Mucosa of descending colon (tissue), 3 donors: ENCODE measurements around the gene ELP2. TPM values are rescaled to one million over a fixed set of nuclear protein-coding genes. Genes with fewer than 3 reads are reported as not detected.

Experiments
- ATAC-seq: fragments of 200-7000 bp; cut with Tn5 transposase; one replicate; pipeline ENCODE4 v1.9.1; 2020; ENCODE audit warnings: mild to moderate bottlenecking, moderate library complexity
- DNase-seq, 3 donors: peaks; one replicate each; pipeline ENCODE4 v3.0.0-alpha.2; 2020
- H3K36me3 ChIP-seq: fragments of 200-600 bp; one replicate; pipeline ENCODE4 v1.8.0; 2021; ENCODE audit warnings: low read depth, mild to moderate bottlenecking
- H3K4me1 ChIP-seq: fragments of 200-600 bp; one replicate; pipeline ENCODE4 v1.8.0; 2021; ENCODE audit warnings: low read depth, mild to moderate bottlenecking
- H3K4me3 ChIP-seq: fragments of 200-600 bp; one replicate; pipeline ENCODE4 v1.8.0; 2021; ENCODE audit warnings: mild to moderate bottlenecking
- H3K9me3 ChIP-seq: fragments of 200-600 bp; one replicate; pipeline ENCODE4 v1.8.0; 2021; ENCODE audit warnings: mild to moderate bottlenecking
- intact Hi-C, 2 donors: fragments of 100-400 bp; cut with DNase I in 1 of 2; cut with micrococcal nuclease in 1 of 2; formaldehyde crosslinking; loops; one replicate each; pipeline versions ENCODE4 v1.11.0 to v1.11.1; 2022; cut with DNase I, micrococcal nuclease
- total RNA-seq, 3 donors: library from RNA; stranded (reverse); fragmentation: NEBNext Ultra II Directional in 2 of 3; extraction: Animal tissue kit (Norgen Biotek cat#: 25700) in 2 of 3; gene quantifications; one replicate each; pipeline versions ENCODE4 v1.2.1 to v1.2.4, GENCODE V29; 2021 to 2023
- TF ChIP-seq, protein P1 (sequence below): fragments of 200-600 bp; IDR thresholded peaks from one replicate; pipeline ENCODE4 v1.8.0; 2022; ENCODE audit warnings: antibody characterized with exemption, mild to moderate bottlenecking
- donor health status: DM: no; HTN: no; CAD: no; lungs with moderate emphysema.
- donor health status: DM: no; HTN: no; CAD: no.
- donor health status: DM: no; HTN: yes; CAD: no.

ELP2 gene
- total RNA-seq, 3 donors from 2014 or later, result 45.4 to 62.9 (median 55.4) TPM

DNA sequence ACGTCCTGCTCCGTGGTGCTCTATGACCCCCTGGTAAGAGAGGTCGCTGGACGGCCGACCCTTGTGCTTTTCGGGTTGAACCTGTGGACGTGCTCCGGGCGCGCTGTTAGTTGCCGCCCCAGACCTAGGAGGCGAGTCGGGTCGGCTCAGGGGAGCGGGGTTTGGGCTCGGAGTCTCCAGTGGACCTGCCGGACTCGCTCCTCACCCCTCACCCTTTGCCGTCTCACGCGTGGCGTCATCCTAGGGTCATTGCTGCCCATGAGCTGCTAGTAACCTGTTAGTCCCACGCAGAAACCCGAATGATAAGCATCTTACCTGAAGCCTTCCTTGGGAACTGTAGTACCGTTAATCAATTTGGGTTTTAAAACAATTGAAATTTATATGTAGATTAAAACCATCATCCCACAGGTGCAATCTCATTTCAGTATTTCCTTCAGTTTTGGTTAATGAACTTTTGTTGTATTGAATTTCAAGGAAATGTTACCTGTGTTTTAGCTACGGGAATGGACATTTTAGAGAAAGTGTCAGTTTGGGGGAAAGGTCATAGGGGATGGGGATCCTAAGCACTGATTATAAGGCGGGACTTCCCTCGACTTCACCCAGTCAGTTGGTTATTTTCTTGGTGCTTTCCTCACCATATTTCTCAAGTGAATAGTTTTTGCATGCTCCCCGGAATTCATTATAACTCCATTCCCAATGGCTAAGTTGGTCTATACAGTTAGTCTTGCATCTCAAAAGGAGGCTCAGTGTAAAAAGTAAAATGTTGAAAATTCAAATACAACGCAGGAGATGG lies 536 bp downstream of the ELP2 start:
- peaks cover 16% of the 10 kb centered on the region for H3K4me1 ChIP-seq
- H3K9me3 ChIP-seq, result no peaks in the 10 kb centered on the region
- ATAC-seq, result peak; percentile 6
- TF ChIP-seq, protein P1, sequence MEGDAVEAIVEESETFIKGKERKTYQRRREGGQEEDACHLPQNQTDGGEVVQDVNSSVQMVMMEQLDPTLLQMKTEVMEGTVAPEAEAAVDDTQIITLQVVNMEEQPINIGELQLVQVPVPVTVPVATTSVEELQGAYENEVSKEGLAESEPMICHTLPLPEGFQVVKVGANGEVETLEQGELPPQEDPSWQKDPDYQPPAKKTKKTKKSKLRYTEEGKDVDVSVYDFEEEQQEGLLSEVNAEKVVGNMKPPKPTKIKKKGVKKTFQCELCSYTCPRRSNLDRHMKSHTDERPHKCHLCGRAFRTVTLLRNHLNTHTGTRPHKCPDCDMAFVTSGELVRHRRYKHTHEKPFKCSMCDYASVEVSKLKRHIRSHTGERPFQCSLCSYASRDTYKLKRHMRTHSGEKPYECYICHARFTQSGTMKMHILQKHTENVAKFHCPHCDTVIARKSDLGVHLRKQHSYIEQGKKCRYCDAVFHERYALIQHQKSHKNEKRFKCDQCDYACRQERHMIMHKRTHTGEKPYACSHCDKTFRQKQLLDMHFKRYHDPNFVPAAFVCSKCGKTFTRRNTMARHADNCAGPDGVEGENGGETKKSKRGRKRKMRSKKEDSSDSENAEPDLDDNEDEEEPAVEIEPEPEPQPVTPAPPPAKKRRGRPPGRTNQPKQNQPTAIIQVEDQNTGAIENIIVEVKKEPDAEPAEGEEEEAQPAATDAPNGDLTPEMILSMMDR, result no peak
- peak overlapping the region; percentile 52 for H3K4me3 ChIP-seq
- H3K36me3 ChIP-seq, result no peaks in the 10 kb centered on the region
- intact Hi-C loops, result no loop called here
- DNase-seq, result no peak

DNA sequence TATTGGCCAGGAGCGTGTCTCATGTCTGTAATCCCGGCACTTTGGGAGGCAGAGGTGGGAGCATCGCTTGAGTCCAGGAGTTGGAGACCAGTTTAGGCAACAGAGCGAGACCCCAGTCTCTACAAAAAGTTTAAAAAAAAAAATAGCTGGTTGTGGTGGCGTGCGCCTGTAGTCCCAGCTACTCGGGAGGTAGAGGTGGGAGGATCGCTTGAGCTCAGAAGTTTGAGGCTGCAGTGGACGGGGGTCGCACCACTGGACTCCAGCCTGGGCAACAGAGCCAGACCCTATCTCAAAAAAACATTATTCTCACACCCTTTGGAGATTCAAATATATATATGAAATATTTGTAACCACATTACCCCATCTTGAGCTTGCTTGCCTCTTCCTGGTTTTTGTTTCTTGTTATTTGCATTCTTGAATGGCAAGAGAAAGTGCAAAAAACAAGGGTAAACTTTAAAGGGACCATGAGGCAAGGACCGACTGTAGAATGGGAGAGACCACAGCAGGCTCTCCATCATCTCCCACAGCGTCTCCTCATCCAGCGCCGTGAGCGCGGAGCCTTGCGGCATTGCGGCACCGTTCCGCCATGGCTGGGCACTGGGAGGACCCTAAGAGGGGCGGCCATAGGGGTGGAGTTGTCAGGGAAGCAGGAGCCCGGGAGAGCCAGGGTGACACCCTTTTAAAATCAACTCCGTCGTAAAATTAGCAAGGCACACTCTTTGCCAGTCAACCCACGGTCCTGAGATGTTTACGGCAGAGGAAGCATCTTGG lies 1.4 kb downstream of the ELP2 start:
- intact Hi-C loops, result no loop called here
- peak in 1 of 3 donors; percentile 5 for DNase-seq
- no peaks in the 10 kb centered on the region for H3K36me3 ChIP-seq
- ATAC-seq, result no peak
- H3K9me3 ChIP-seq, result no peaks in the 10 kb centered on the region
- H3K4me1 ChIP-seq, result peaks cover 16% of the 10 kb centered on the region
- no peak overlapping the region for H3K4me3 ChIP-seq
- TF ChIP-seq, protein P1, result no peak

DNA sequence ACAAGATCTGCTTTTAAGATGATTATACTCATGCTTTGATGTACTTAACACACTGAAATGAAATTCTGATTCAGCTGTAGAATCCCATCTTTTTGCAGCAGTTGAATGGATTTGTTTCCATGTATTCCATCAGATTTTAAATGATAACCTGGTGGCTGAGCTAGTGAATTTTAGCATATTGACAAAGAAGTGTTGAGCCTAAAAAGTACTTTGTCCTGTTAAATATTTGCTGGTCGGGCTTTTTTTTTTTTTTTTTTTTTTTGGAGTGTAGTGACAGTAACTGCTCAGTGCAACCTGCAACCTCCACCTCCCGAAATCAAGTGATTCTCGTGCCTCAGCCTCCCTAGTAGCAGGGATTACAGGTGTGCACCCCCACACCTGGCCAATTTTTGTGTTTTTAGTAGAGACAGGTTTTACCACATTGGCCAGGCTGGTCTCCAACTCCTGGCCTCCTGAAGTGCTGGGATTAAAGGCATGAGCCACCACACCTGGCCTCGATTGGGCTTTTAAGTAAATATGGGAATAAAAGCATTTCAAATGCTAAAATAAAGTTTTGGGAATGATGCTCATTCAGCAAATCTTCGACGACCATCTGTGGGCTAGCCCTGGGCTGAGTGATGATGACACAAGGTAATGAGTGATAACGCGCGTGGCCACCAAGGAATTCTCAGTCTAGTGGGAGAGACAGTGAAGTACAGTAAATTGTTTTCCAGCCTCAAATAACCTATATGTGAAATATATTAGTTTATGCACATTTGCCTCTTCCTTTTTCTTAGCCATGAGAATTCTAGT lies 2.2 kb downstream of the ELP2 start:
- intact Hi-C loops, result no loop called here
- H3K4me3 ChIP-seq, result no peak overlapping the region
- ATAC-seq, result no peak

DNA sequence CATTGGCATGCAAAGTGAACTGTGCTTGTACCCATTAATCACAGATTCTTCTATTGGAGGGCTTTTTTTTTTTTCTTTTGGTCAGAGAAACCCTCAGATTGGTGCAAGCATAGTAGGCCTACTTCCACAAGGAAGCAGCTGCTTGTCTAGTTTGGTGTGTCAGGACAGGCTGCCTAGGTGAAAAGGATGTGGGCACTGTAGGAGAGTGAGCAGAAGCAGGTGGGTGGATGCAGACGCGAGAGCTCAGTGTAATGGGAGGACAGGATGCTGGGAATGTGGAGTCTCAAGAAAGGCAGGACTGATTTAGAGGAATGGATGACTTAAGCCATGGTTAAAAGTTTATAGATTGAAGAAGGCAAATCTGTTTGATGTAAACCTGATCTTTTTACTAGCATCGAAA lies 3.1 kb downstream of the ELP2 start:
- ATAC-seq, result no peak
- no peak for DNase-seq
- Histone ChIP-seq H3K36me3 (no peaks in the 10 kb centered on the region), H3K4me3 (no peak overlapping the region), H3K4me1 (peaks cover 16% of the 10 kb centered on the region), H3K9me3 (no peaks in the 10 kb centered on the region)
- TF ChIP-seq, protein P1, result no peak
- intact Hi-C loops, result no loop called here

More for the DNA sequence above, 2.2 kb downstream of the ELP2 start:
- no peak for DNase-seq
- H3K9me3 ChIP-seq, result no peaks in the 10 kb centered on the region
- H3K4me1 ChIP-seq, result peaks cover 16% of the 10 kb centered on the region
- TF ChIP-seq, protein P1, result no peak
- H3K36me3 ChIP-seq, result no peaks in the 10 kb centered on the region

DNA sequence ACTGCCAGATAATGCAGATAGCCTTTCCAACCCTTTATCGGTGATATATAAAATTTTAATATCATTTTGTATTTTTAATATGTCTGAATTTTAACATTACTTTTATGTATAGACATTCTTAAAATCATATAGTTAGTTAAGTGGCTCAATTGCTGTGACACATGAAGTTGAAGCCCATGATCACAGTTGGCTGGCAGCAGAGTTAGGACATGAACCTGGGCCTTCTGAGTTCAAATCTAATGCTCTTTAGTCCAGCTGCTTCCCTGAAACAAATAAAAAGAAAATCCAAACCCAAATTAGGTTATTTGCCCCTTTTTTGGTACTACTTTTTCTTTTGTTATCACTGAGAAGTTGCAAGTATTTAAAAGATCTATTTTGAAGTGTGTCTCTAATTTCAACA lies 5.6 kb downstream of the ELP2 start:
- peaks cover 16% of the 10 kb centered on the region for H3K4me1 ChIP-seq
- DNase-seq, result no peak
- H3K9me3 ChIP-seq, result no peaks in the 10 kb centered on the region
- H3K36me3 ChIP-seq, result peaks cover 8% of the 10 kb centered on the region
- intact Hi-C loops, result no loop called here
- ATAC-seq, result no peak
- H3K4me3 ChIP-seq, result no peak overlapping the region
- TF ChIP-seq, protein P1, result no peak
